Epithelial cell of prostate (primary cell): ENCODE results near the gene BTK.
"Not testable (repeated sequence)": the region's sequence is repeated elsewhere in the genome, so short reads cannot be mapped to it uniquely, and the experiment has no call there.

Source experiments
- DNase-seq: peaks from one replicate; pipeline ENCODE4 v3.0.0-alpha.2; 2011; ENCODE audit warnings: low read depth, low spot score
- H3K27ac ChIP-seq: fragments of 450-650 bp; 2 replicates; pipeline ENCODE4 v1.5.1; 2017; ENCODE audit warnings: mild to moderate bottlenecking

Gene BTK

GRCh38 chrX:101348452-101349192 lies 37.4 kb downstream of the BTK start, which contains the start of gene TIMM8A:
Gene TIMM8A, minus strand, starts transcription at chrX:101348742. Its CDS starts 78 bp downstream, at chrX:101348664.
- no peak for DNase-seq
- H3K27ac ChIP-seq, result peak within 1 kb of the TSS; percentile 73

GRCh38 chrX:101347859-101348451 lies 38.0 kb downstream of the BTK start:
- DNase-seq, result no peak
- H3K27ac ChIP-seq, result peak overlapping the region; percentile 73

- no peak overlapping the region for H3K27ac ChIP-seq
- no peak for DNase-seq
These were observed 48.2 kb downstream of the BTK start for GRCh38 chrX:101337776-101338271.

GRCh38 chrX:101334310-101334709 lies 51.7 kb downstream of the BTK start:
- not testable (repeated sequence) for H3K27ac ChIP-seq, DNase-seq

- not testable (repeated sequence) for DNase-seq, H3K27ac ChIP-seq
These were observed 59.4 kb downstream of the BTK start for GRCh38 chrX:101326600-101326999.

GRCh38 chrX:101303790-101304189 lies 82.2 kb downstream of the BTK start:
- DNase-seq, result no peak
- H3K27ac ChIP-seq, result no peak overlapping the region
